Caco-2 (cell line): Measurements from ENCODE around the gene MED12L. TPM values are rescaled to one million over a fixed set of nuclear protein-coding genes. Genes with fewer than 3 reads are reported as not detected.
A peak's percentile ranks its signal among the peaks of the same experiment; 100 is the strongest.

Experiments
- BruUV-seq: library from RNA; stranded (reverse); fragments of 400-500 nt; replicated peaks from 2 replicates; lab custom pipeline; 2021; lab: Mats Ljungman, UMichigan
- CTCF ChIA-PET: fragments of 300-600 bp; sonication (Branson Sonifier 250); formaldehyde crosslinking; loops from one replicate; lab custom pipeline; 2022; ENCODE audit warnings: antibody characterized with exemption; lab: Charles Lee
- POLR2A ChIA-PET: fragments of 300-600 bp; sonication (Branson Sonifier 250); formaldehyde crosslinking; loops from one replicate; lab custom pipeline; 2022; ENCODE audit warnings: antibody characterized with exemption; lab: Charles Lee
- DNase-seq, 2 experiments: peaks; one replicate each; pipeline versions ENCODE4 v3.0.0 to v3.0.0-alpha.2; 2020 to 2022
- H3K27me3 ChIP-seq: replicated peaks from 2 replicates; pipeline ENCODE4 v1.6.0; 2011; ENCODE audit warnings: low read length; ENCODE audit not compliant: control insufficient read depth, insufficient read depth
- H3K36me3 ChIP-seq: 2 replicates; pipeline ENCODE4 v1.5.1; 2011; ENCODE audit warnings: low read length; ENCODE audit not compliant: control insufficient read depth, insufficient read depth
- H3K4me1 ChIP-seq: fragments of 250-450 bp; sonication (Bioruptor Pico); 2 replicates; pipeline ENCODE4 v1.5.1; 2020; ENCODE audit warnings: mild to moderate bottlenecking
- H3K4me3 ChIP-seq: 2 replicates; pipeline ENCODE4 v1.5.1; 2011; ENCODE audit warnings: low read depth, mild to moderate bottlenecking, control low read depth, low read length
- H3K9me3 ChIP-seq: fragments of 250-450 bp; sonication (Bioruptor Pico); 2 replicates; pipeline ENCODE4 v1.5.1; 2020; ENCODE audit warnings: mild to moderate bottlenecking, moderate library complexity
- H3K27ac Mint-ChIP-seq: one replicate; pipeline ENCODE4 v1.8.0; 2022; ENCODE audit warnings: mixed read lengths; ENCODE audit not compliant: unreplicated experiment
- H3K27me3 Mint-ChIP-seq: one replicate; pipeline ENCODE4 v1.8.0; 2022; ENCODE audit warnings: mixed read lengths; ENCODE audit not compliant: insufficient read depth, unreplicated experiment
- H3K36me3 Mint-ChIP-seq: one replicate; pipeline ENCODE4 v1.8.0; 2022; ENCODE audit warnings: mild to moderate bottlenecking, mixed read lengths; ENCODE audit not compliant: insufficient read depth, unreplicated experiment
- H3K4me1 Mint-ChIP-seq: one replicate; pipeline ENCODE4 v1.8.0; 2022; ENCODE audit warnings: low read depth, mixed read lengths; ENCODE audit not compliant: unreplicated experiment
- H3K4me3 Mint-ChIP-seq: one replicate; pipeline ENCODE4 v1.8.0; 2022; ENCODE audit warnings: mild to moderate bottlenecking, moderate library complexity, mixed read lengths; ENCODE audit not compliant: unreplicated experiment
- H3K9me3 Mint-ChIP-seq: one replicate; pipeline ENCODE4 v1.8.0; 2022; ENCODE audit warnings: mixed read lengths; ENCODE audit not compliant: unreplicated experiment
- CTCF ChIP-seq, 2 experiments: fragments of 200-600 bp in 1 of 2; IDR thresholded peaks; 1 replicate in 1 of 2; 2 replicates in 1 of 2; pipeline versions ENCODE4 v1.5.1 to v1.8.0; 2011 to 2022; ENCODE audit warnings: antibody characterized with exemption in 1 of 2, control low read depth in 1 of 2, inconsistent platforms in 1 of 2, low read depth in 1 of 2, low read length in 1 of 2, mild to moderate bottlenecking in 1 of 2, moderate library complexity in 1 of 2; ENCODE audit not compliant: insufficient read depth in 1 of 2, severe bottlenecking in 1 of 2, unreplicated experiment in 1 of 2
- intact Hi-C: fragments of 100-400 bp; cut with micrococcal nuclease; formaldehyde crosslinking; loops from one replicate; pipeline ENCODE4 v1.10.0; 2022; ENCODE audit not compliant: unreplicated experiment
- total RNA-seq: library from RNA; stranded (reverse); gene quantifications from 2 replicates; pipeline ENCODE4 v1.2.3, GENCODE V29; 2022

Gene MED12L
- total RNA-seq, 1 experiment from 2014 or later, result 21.5 TPM

GRCh38 chr3:151226825-151227224, 141.4 kb downstream of the MED12L start:
- H3K9me3 ChIP-seq, result 0 out of 2 replicates have a peak, but pooled peaks cover 3% of the 10 kb centered on the region
- no peaks in the 10 kb centered on the region for H3K27me3 ChIP-seq
- DNase-seq, result no peak
- ChIA-PET CTCF (no interaction called here), POLR2A (interaction anchor here (0.5 kb wide), 1 partner anchor 61 kb away, joined by 3 read pairs; no protein-coding TSS in a partner anchor)
- Mint-ChIP-seq H3K4me3 (no peak overlapping the region), H3K27ac (no peak overlapping the region), H3K4me1 (peaks cover 26% of the 10 kb centered on the region), H3K27me3 (no peaks in the 10 kb centered on the region), H3K9me3 (peaks cover 11% of the 10 kb centered on the region), H3K36me3 (peaks cover 12% of the 10 kb centered on the region)
- no peak overlapping the region for H3K4me3 ChIP-seq
- H3K36me3 ChIP-seq, result no peaks in the 10 kb centered on the region
- intact Hi-C loops, result loop anchor here (1.0 to 10.0 kb wide), 7 partner anchors 29 to 408 kb away; no protein-coding TSS in a partner anchor
- BruUV-seq, result TSS peak; percentile 47
- TF ChIP-seq CTCF (IDR thresholded peaks at IDR 0.05; ENCODE audit: insufficient read depth in 1 of 2, low read depth in 1 of 2, low read length in 1 of 2, severe bottlenecking in 1 of 2, unreplicated experiment in 1 of 2), result no peak
- peaks cover 28% of the 10 kb centered on the region for H3K4me1 ChIP-seq

GRCh38 chr3:151227266-151227806, 141.9 kb downstream of the MED12L start:
- intact Hi-C loops, result loop anchor here (1.0 to 10.0 kb wide), 6 partner anchors 56 to 407 kb away; no protein-coding TSS in a partner anchor
- peaks cover 28% of the 10 kb centered on the region for H3K4me1 ChIP-seq
- no TSS peak for BruUV-seq
- no peaks in the 10 kb centered on the region for H3K27me3 ChIP-seq
- Mint-ChIP-seq H3K27ac (no peak overlapping the region), H3K4me3 (no peak overlapping the region), H3K36me3 (peaks cover 9% of the 10 kb centered on the region), H3K9me3 (peaks cover 6% of the 10 kb centered on the region), H3K27me3 (no peaks in the 10 kb centered on the region), H3K4me1 (peaks cover 26% of the 10 kb centered on the region)
- POLR2A ChIA-PET, result no interaction called here
- CTCF ChIA-PET, result no interaction called here
- no peaks in the 10 kb centered on the region for H3K9me3 ChIP-seq
- TF ChIP-seq CTCF (IDR thresholded peaks at IDR 0.05; ENCODE audit: insufficient read depth in 1 of 2, low read depth in 1 of 2, low read length in 1 of 2, severe bottlenecking in 1 of 2, unreplicated experiment in 1 of 2), result no peak
- no peak overlapping the region for H3K4me3 ChIP-seq
- no peak for DNase-seq
- H3K36me3 ChIP-seq, result no peaks in the 10 kb centered on the region

GRCh38 chr3:151227807-151228665, 142.6 kb downstream of the MED12L start:
- Histone ChIP-seq H3K4me3 (no peak overlapping the region), H3K4me1 (peaks cover 28% of the 10 kb centered on the region), H3K9me3 (no peaks in the 10 kb centered on the region), H3K27me3 (no peaks in the 10 kb centered on the region), H3K36me3 (no peaks in the 10 kb centered on the region)
- no TSS peak for BruUV-seq
- intact Hi-C loops, result loop anchor here (1.0 to 10.0 kb wide), 6 partner anchors 55 to 407 kb away; no protein-coding TSS in a partner anchor
- CTCF ChIA-PET, result interaction anchor here (1.3 kb wide), 1 partner anchor 60 kb away, joined by 4 read pairs; no protein-coding TSS in a partner anchor
- POLR2A ChIA-PET, result no interaction called here
- H3K27me3 Mint-ChIP-seq, result no peaks in the 10 kb centered on the region
- no peak overlapping the region for H3K27ac Mint-ChIP-seq
- H3K9me3 Mint-ChIP-seq, result no peaks in the 10 kb centered on the region
- peaks cover 26% of the 10 kb centered on the region for H3K4me1 Mint-ChIP-seq
- peak; percentile 57 to 78 for DNase-seq
- H3K4me3 Mint-ChIP-seq, result peak overlapping the region; percentile 35
- TF ChIP-seq CTCF (IDR thresholded peaks at IDR 0.05; ENCODE audit: insufficient read depth in 1 of 2, low read depth in 1 of 2, low read length in 1 of 2, severe bottlenecking in 1 of 2, unreplicated experiment in 1 of 2), result peak; percentile 74 to 78
- H3K36me3 Mint-ChIP-seq, result peaks cover 6% of the 10 kb centered on the region
